HEK293T (cell line): ENCODE data around the gene MYDGF.
A peak's percentile ranks its signal among the peaks of the same experiment; 100 is the strongest.

Source experiments
- CTCF ChIA-PET: fragments of 350-600 bp; formaldehyde crosslinking; extraction: SDS; loops from one replicate; lab custom pipeline; 2021; ENCODE audit warnings: antibody characterized with exemption, inconsistent platforms; lab: Yijun Ruan, JAX
- POLR2A ChIA-PET: fragments of 350-600 bp; formaldehyde crosslinking; extraction: SDS; loops from one replicate; lab custom pipeline; 2020; ENCODE audit warnings: antibody characterized with exemption, inconsistent platforms; lab: Yijun Ruan, JAX
- DNase-seq: peaks from one replicate; pipeline ENCODE4 v3.0.0; 2012; ENCODE audit warnings: mixed read lengths; ENCODE audit errors: extremely low spot score
- ARNT ChIP-seq: fragments of 450-650 bp; IDR thresholded peaks from 2 replicates; pipeline ENCODE4 v1.6.1; 2017; ENCODE audit warnings: mild to moderate bottlenecking
- BHLHE40 ChIP-seq: fragments of 450-650 bp; IDR thresholded peaks from 2 replicates; pipeline ENCODE4 v1.6.1; 2016; ENCODE audit warnings: mild to moderate bottlenecking, moderate library complexity, borderline replicate concordance
- CTBP1 ChIP-seq: fragments of 450-650 bp; IDR thresholded peaks from 2 replicates; pipeline ENCODE4 v1.6.1; 2016; ENCODE audit warnings: borderline replicate concordance
- ELF4 ChIP-seq: fragments of 450-650 bp; IDR thresholded peaks from 2 replicates; pipeline ENCODE4 v1.6.1; 2017; ENCODE audit warnings: antibody characterized with exemption
- FOXA1 ChIP-seq: fragments of 450-650 bp; IDR thresholded peaks from 2 replicates; pipeline ENCODE4 v1.6.1; 2016; ENCODE audit warnings: mild to moderate bottlenecking
- FOXK2 ChIP-seq: fragments of 450-650 bp; IDR thresholded peaks from 2 replicates; pipeline ENCODE4 v1.6.1; 2016; ENCODE audit warnings: mild to moderate bottlenecking
- FOXM1 ChIP-seq: fragments of 450-650 bp; IDR thresholded peaks from 2 replicates; pipeline ENCODE4 v1.6.1; 2017; ENCODE audit warnings: mild to moderate bottlenecking, borderline replicate concordance
- HDGF ChIP-seq: fragments of 450-650 bp; IDR thresholded peaks from 2 replicates; pipeline ENCODE4 v1.6.1; 2017; ENCODE audit warnings: antibody characterized with exemption, borderline replicate concordance
- L3MBTL2 ChIP-seq: fragments of 450-650 bp; conservative IDR thresholded peaks from 2 replicates; pipeline ENCODE4 v1.6.1; 2016; ENCODE audit warnings: mild to moderate bottlenecking
- LEF1 ChIP-seq: fragments of 450-650 bp; IDR thresholded peaks from 2 replicates; pipeline ENCODE4 v1.6.1; 2017; ENCODE audit warnings: mild to moderate bottlenecking, borderline replicate concordance
- NFRKB ChIP-seq: fragments of 450-650 bp; IDR thresholded peaks from 2 replicates; pipeline ENCODE4 v1.6.1; 2016; ENCODE audit warnings: mild to moderate bottlenecking, moderate library complexity
- PKNOX1 ChIP-seq: fragments of 450-650 bp; IDR thresholded peaks from 2 replicates; pipeline ENCODE4 v1.6.1; 2016
- SP1 ChIP-seq: fragments of 450-650 bp; IDR thresholded peaks from 2 replicates; pipeline ENCODE4 v1.6.1; 2017
- SUZ12 ChIP-seq: fragments of 450-650 bp; IDR thresholded peaks from 2 replicates; pipeline ENCODE4 v1.6.1; 2016; ENCODE audit warnings: mild to moderate bottlenecking
- TARDBP ChIP-seq: fragments of 450-650 bp; IDR thresholded peaks from 2 replicates; pipeline ENCODE4 v1.6.1; 2016
- ZNF384 ChIP-seq: fragments of 450-650 bp; IDR thresholded peaks from 2 replicates; pipeline ENCODE4 v1.6.1; 2016

The MYDGF gene

GRCh38 chr19:4624301-4624700, 45.8 kb downstream of the MYDGF start:
- POLR2A ChIA-PET, result no interaction called here
- DNase-seq, result no peak
- CTCF ChIA-PET, result interaction anchor here (1.0 kb wide), 1 partner anchor 9 kb away, joined by 4 read pairs; no protein-coding TSS in a partner anchor
- TF ChIP-seq TARDBP (no peak), HDGF (no peak), ZNF384 (peak; percentile 26; the same call in 1 of the 2 replicates)

GRCh38 chr19:4622695-4623421, 47.3 kb downstream of the MYDGF start:
- no peak for DNase-seq
- CTCF ChIA-PET, result interaction anchor here (0.6 kb wide), 1 partner anchor 15 kb away, joined by 3 read pairs; no protein-coding TSS in a partner anchor
- POLR2A ChIA-PET, result no interaction called here
- TF ChIP-seq LEF1, result no peak
- TF ChIP-seq TARDBP, result no peak
- no peak for TF ChIP-seq BHLHE40
- no peak for TF ChIP-seq FOXM1
- TF ChIP-seq HDGF, result no peak
- no peak for TF ChIP-seq PKNOX1
- TF ChIP-seq SP1, result no peak
- no peak for TF ChIP-seq FOXA1
- no peak for TF ChIP-seq SUZ12
- no peak for TF ChIP-seq L3MBTL2
- TF ChIP-seq ZNF384, result no peak
- TF ChIP-seq FOXK2, result no peak
- no peak for TF ChIP-seq ARNT
- TF ChIP-seq NFRKB, result no peak
- TF ChIP-seq CTBP1, result no peak
- TF ChIP-seq ELF4, result no peak

GRCh38 chr19:4620675-4621074, 49.5 kb downstream of the MYDGF start:
- CTCF ChIA-PET, result interaction anchor here (0.7 kb wide), 1 partner anchor 73 kb away, joined by 3 read pairs; no protein-coding TSS in a partner anchor
- POLR2A ChIA-PET, result no interaction called here

GRCh38 chr19:4619668-4620294, 50.4 kb downstream of the MYDGF start:
- ChIA-PET POLR2A (no interaction called here), CTCF (interaction anchor here (0.5 kb wide), 1 partner anchor 53 kb away, joined by 3 read pairs; no protein-coding TSS in a partner anchor)
- DNase-seq, result no peak
- TF ChIP-seq FOXK2 (no peak), BHLHE40 (no peak), FOXA1 (no peak), LEF1 (no peak), CTBP1 (no peak), TARDBP (no peak), NFRKB (no peak), FOXM1 (no peak), ELF4 (no peak), PKNOX1 (no peak), ARNT (no peak), ZNF384 (no peak), SP1 (no peak), L3MBTL2 (no peak), HDGF (no peak)

More at GRCh38 chr19:4620675-4621074, 49.5 kb downstream of the MYDGF start:
- no peak for DNase-seq
- TF ChIP-seq ARNT, result no peak
- TF ChIP-seq SP1, result no peak
- TF ChIP-seq L3MBTL2, result no peak
- no peak for TF ChIP-seq CTBP1

GRCh38 chr19:4618019-4618418, 52.1 kb downstream of the MYDGF start:
- TF ChIP-seq SP1 (no peak), ELF4 (no peak), FOXM1 (no peak)
- ChIA-PET CTCF (no interaction called here), POLR2A (no interaction called here)
- DNase-seq, result no peak

DNA sequence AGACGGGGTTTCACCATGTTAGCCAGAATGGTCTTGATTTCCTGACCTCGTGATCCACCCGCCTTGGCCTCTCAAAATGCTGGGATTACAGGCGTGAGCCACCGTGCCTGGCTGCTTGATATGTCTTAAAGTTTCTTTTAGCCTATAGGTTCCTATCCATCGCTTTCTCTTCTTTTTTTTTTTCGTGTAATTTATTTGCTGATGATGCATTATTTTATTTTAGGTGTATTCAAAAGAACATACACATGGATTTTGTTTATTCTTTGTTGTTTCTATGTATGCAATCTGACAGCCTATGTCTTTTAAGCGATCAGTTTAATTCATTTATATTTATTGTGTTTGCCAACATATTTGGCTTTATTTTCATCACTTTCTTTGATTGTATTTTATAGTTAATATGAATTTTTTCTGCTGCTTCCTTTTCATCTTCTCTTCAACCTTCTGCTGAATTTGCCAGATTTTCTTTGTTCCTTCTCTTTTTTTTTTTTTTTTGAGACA, 56.8 kb downstream of the MYDGF start:
- no peak for DNase-seq
- CTCF ChIA-PET, result no interaction called here
- no peak for TF ChIP-seq L3MBTL2
- TF ChIP-seq FOXA1, result no peak
- no peak for TF ChIP-seq TARDBP
- TF ChIP-seq ZNF384, result no peak
- TF ChIP-seq SUZ12, result no peak
- TF ChIP-seq ARNT, result no peak
- no peak for TF ChIP-seq LEF1
- no peak for TF ChIP-seq ELF4
- no peak for TF ChIP-seq FOXK2
- TF ChIP-seq CTBP1, result no peak
- no peak for TF ChIP-seq NFRKB
- TF ChIP-seq BHLHE40, result no peak
- no peak for TF ChIP-seq PKNOX1
- no peak for TF ChIP-seq FOXM1
- TF ChIP-seq SP1, result no peak
- no peak for TF ChIP-seq HDGF
- POLR2A ChIA-PET, result no interaction called here
